Gastroesophageal sphincter (tissue), 3 donors: Measurements from ENCODE around the gene ROR1.

Experiments used
- CTCF ChIP-seq, 4 experiments: fragments of 200-600 bp in 2 of 4; fragments of 450-650 bp in 2 of 4; sonication (generic) in 1 of 4; IDR thresholded peaks; one replicate each; pipeline ENCODE4 v1.5.1; 2017 to 2019; ENCODE audit warnings: antibody characterized with exemption in 4 of 4, mild to moderate bottlenecking in 2 of 4, moderate library complexity in 2 of 4
- POLR2A ChIP-seq, 2 donors: fragments of 450-650 bp; IDR thresholded peaks; one replicate each; pipeline ENCODE4 v1.6.1; 2017; ENCODE audit warnings: antibody characterized with exemption in 2 of 2, mild to moderate bottlenecking in 2 of 2, moderate library complexity in 1 of 2

GRCh38 chr1:64121766-64122385 lies 348.1 kb downstream of the ROR1 start:
- TF ChIP-seq POLR2A (IDR thresholded peaks at IDR 0.05) (no peak), CTCF (IDR thresholded peaks at IDR 0.05) (no peak)
